Endometrial microvascular endothelial cells (primary cell): Measurements from ENCODE around the gene RHOT1. TPM values are rescaled to one million over a fixed set of nuclear protein-coding genes. Genes with fewer than 3 reads are reported as not detected.

Source experiments
- in situ Hi-C: cut with HindIII; loops from 2 replicates; pipeline ENCODE4 v1.10.0; 2017; ENCODE audit warnings: low sequenced_read_pairs, low pct_unique_long_range_greater_than_20kb; ENCODE audit errors: inconsistent ontology term
- total RNA-seq: library from RNA; depleted of rRNA; stranded (reverse); fragments of >200 nt; gene quantifications from one replicate; pipeline ENCODE4 v1.2.3, GENCODE V29; 2015; ENCODE audit errors: inconsistent ontology term

Gene RHOT1
- total RNA-seq, 1 donor from 2014 or later, result 32.8 TPM

DNA sequence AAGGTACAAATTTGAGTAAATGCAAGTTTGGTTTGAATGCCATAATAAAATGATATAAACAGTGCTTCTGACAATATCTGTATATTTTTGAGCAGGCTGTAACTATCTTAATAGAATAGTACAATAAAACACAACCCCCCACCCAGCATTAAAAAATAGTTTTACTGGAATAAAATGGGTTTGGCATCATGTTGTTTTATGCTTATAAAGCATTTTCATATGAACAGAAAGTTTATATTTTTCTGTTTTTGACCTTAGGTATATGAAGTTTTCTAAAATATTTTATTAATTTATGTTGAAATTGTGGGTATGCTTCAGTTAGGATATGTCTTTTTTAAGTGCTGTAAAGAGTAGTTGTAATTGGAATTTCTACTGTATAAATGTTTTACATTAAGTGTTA lies 66.1 kb downstream of the RHOT1 start:
- in situ Hi-C loops, result no loop called here

GRCh38 chr17:32209608-32210007 lies 67.3 kb downstream of the RHOT1 start:
- in situ Hi-C loops, result no loop called here

DNA sequence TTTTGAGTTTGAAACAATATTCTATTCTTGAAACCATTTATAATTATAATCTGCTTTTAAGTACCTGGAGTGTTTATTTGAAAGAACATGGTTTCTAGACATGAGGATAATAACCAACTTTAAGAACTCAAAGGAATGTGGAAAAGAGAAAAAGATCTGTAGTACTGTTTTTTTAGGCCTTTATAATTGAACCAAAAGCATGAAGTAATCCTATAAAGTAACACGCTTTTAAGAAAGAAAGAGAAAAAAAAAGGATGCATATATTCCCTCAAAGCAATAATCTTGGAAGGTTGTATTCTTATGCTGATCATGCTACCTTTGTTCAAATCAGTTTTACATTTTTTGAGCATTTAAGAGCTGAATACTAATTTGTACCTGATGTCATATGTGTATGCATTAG lies 69.4 kb downstream of the RHOT1 start:
- in situ Hi-C loops, result no loop called here

DNA sequence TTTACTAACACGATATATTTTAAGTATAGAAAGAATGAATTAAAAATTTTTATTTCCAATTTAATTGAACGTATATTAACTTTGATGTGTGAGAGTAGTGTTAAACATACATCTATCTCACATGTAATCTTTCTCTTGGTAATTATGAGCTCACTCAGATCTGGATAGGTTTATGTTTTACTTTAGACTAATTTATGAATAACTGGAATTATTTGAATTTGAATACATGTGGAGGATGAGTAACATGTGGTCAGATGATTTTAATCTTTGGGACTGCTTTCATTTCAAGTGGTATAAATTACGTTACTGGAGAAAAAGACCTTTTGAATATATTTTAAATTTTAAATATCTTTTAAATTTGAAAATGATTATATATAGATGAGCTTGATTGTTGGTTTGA lies 73.4 kb downstream of the RHOT1 start:
- in situ Hi-C loops, result no loop called here

GRCh38 chr17:32222621-32223020 lies 80.3 kb downstream of the RHOT1 start:
- in situ Hi-C loops, result no loop called here

DNA sequence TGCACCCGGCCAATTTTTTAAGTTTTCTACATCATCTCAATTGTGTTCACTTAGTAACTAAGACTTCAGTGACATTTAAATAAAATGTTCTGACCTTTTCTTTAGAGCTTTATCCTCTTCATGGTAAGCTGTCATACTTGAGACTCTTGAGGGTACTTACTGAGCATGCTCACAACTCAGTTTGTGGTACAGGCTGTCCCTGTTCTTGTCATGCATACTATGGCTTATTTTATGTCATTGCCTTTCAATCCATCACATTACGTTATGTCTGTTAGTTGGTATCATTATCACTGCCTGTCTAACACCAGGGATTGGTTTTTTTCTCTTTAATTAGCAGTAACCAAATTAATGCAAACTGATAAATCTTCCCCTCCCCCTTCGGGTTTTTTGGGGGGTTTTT lies 81.4 kb downstream of the RHOT1 start:
- in situ Hi-C loops, result no loop called here

GRCh38 chr17:32226886-32227285 lies 84.6 kb downstream of the RHOT1 start:
- in situ Hi-C loops, result no loop called here

GRCh38 chr17:32227910-32228309 lies 85.6 kb downstream of the RHOT1 start:
- in situ Hi-C loops, result no loop called here

DNA sequence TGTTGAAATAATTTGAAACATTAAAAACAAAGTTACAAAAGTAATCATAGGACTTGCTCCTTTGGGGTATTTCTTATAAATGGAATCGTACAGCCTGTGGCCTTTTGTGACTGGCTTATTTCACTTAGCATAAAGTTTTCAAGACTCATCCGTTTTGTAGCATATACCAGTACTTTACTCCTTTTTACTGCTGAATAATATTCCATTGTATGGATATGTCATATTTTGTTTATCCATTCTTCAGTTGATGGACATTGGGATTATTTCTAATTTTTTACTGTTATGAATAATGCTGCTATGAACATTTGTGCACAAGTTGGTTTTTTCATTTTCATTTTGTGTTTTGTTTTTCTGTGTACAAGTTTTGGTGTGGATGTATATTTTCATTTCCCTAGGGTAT lies 93.3 kb downstream of the RHOT1 start:
- in situ Hi-C loops, result no loop called here

DNA sequence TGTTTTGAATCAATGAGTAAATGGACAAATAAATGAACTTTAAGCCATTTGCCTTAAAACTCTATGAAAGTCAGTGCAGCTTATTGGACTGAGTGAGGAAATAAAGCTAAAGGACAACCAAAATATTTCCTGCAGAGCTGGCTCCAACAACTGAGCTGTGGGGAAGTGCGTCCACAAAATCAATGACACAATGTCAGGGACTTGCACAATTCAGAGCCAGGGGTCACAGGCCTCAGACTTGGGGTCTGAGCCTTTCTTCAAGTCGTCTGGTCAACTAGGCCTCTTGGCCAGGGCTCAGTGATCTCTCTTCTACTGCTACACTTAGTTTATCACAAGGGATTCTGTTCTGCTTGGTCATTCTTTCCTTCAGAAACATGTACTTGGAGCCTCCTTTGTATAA lies 97.2 kb downstream of the RHOT1 start:
- in situ Hi-C loops, result no loop called here

GRCh38 chr17:32240750-32241149 lies 98.4 kb downstream of the RHOT1 start:
- in situ Hi-C loops, result no loop called here

DNA sequence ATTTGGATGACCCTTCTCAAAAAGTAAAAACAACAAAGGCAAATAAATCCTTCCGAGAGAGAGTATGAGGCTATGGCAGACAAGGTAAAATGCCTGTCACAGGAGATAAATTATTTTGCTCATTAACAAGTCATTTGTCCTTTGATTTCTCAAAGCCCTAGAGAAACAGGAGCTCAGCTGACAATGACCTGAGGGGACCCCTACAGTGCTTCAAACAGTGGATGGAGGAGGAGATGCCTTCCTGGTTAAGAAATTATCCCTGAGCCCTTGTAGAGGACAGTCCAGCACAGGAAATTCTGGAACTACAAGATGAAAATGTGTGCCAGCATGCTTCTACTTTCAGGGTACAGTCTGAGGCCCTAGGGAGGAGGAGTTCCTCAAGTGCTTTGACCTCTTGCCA lies 99.3 kb downstream of the RHOT1 start:
- in situ Hi-C loops, result no loop called here

DNA sequence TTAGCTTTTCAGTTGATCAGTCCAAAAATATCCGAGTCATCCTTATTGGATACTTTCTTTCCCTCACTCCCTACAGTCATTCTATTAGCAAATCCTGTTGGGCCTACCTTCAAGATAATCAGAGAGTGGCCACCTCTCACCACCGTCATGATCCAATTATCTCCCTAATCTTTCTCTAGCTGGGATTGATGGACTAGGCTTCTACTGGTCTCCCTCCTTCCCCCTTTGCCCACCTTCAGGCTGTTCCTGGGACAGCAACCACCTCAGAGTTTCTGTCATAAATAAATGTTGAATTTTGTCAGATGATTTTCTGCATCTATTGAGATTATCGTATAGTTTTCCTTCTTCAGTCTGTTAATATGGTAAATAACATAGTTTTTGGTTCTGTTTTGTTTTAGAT lies 107.2 kb downstream of the RHOT1 start:
- in situ Hi-C loops, result no loop called here

GRCh38 chr17:32253117-32253611 lies 110.9 kb downstream of the RHOT1 start:
- in situ Hi-C loops, result no loop called here

GRCh38 chr17:32256012-32256700 lies 113.9 kb downstream of the RHOT1 start:
- in situ Hi-C loops, result no loop called here

DNA sequence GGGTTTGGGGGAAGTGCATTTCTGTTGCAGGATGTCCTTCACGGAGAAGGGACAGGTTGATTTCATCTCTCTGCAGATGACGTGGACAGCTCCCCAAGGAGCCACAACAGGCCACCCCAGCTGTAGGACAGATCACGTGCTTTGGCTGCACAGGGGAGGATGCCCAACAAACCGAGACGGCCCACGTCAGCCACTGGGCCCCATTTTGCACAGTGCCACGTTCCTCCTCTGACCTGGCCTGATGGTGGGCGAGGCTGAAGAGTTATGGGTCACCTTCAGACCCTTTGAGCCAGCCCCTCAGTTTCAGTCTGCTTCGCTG lies 114.4 kb downstream of the RHOT1 start:
- in situ Hi-C loops, result no loop called here

DNA sequence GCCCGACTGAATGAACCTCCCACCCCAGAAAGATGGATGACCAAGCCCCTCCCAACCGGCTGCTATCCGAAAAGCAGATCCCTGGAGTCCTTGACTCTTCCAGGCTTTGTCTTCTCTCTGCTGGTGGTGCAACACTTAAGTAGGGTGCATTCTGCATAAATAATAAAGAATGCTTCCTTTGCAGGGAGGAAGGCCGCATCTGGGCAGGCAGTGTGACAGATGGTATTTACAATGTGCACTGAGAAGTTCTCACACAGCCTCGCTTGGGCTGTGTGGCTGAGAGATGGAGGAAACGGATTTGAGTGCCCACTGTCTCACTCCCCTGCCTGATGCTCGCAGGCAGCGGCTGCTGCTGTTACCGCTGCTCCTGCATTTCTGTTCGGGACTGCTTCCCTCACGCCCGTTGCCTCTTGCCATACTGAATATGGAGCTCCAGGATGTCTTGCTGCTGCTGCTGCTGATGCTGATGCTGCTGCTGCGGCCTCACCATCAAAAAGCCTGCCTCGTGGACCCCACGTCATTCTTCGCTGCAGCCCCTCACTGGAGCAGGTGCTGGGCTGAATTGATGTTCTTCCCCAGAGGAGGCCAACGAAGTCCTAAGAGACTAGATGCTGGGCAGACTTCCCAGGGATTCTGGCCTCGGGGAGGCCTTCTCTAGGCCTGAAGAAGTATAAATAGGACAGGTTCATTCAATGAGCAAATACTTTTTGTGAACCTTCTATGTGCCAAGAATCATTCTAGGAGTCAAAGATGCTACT lies 116.3 kb downstream of the RHOT1 start:
- in situ Hi-C loops, result no loop called here

DNA sequence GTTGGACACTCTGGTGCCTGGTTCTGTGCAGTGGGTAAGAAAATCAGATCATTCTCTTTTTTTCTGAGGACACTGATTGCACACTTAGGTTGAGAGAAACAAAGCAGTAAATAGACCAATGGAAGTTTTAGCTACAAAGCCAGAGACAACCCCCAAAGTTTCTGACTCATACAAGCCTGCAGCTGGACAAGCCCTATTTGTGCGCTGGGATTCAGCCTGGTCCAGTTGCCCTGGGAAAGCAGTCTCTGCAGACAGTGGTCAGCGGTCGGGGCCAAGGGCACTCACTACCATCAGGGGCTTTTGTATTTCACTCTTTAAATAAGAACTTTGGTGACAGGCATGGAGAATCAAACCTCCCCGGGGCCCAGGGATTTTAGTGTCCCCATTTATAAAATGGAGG lies 117.3 kb downstream of the RHOT1 start:
- in situ Hi-C loops, result no loop called here

- in situ Hi-C loops, result no loop called here
Measured at GRCh38 chr17:32261417-32261736, 119.1 kb downstream of the RHOT1 start.

DNA sequence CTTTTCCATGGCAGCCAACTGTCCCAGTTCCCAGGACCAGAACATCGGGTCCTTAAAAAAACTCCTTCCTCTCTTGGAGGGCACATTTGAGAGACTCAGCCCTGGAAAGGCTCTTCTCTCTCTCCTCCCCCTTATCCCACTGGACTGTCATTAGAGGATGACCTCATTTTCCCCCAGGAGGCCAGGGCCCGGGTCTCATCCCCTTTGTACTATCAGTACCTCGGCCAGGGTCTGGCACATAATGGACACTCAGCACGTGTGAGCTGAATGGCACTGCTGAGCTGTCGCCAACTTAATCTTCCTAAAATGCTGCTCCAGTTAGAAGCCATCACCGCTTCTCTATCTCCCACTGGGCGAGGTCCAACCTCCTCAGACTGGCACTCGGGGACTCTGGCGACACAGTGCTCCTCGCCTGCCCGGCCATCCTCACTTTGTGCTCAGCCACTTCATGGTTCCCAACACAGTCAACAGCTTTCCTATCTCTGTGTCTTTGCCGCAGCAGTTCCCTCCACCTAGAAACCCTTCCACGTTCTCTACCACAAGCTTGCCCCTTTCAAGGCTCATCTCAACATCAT lies 119.7 kb downstream of the RHOT1 start:
- in situ Hi-C loops, result no loop called here
